ENCODE results near the gene NFKBIZ. TPM values are rescaled to one million over a fixed set of nuclear protein-coding genes. Genes with fewer than 3 reads are reported as not detected.

NFKBIZ gene
- total and polyA plus RNA-seq, 9 of the 15 experiments (the other 6 are each of a cell fraction or from before 2014, with no cell fraction given), result 1.2 to 13.7 (median 5.7) TPM

- TF ChIP-seq SRSF9 (IDR thresholded peaks at IDR 0.05; ENCODE audit: borderline replicate concordance, low read depth, low read length) (no peak), GTF2A2 (tag; IDR thresholded peaks at IDR 0.05) (no peak), FOXK1 (CRISPR knock-in tag; IDR thresholded peaks at IDR 0.05; ENCODE audit: borderline replicate concordance) (no peak), NCOA6 (IDR thresholded peaks at IDR 0.05) (no peak)
Observed at GRCh38 chr3:101851072-101851770, 1.9 kb downstream of the NFKBIZ start (continued).

- Histone ChIP-seq H3K79me2 (ENCODE audit: control insufficient read depth, insufficient read depth, low read length) (peaks cover 25% of the 10 kb centered on the region), H3K4me1 (replicated peaks in 1 of 2; ENCODE audit: control insufficient read depth in 2 of 2, insufficient read depth in 2 of 2, low read length in 2 of 2) (peaks cover 8 to 10% of the 10 kb centered on the region in 2 experiments; a peak in 3 of 5 replicates), H3K9me3 (replicated peaks; ENCODE audit: control insufficient read depth, insufficient read depth, low read depth, low read length) (no peaks in the 10 kb centered on the region), H3K27me3 (ENCODE audit: control insufficient read depth in 2 of 2, insufficient read depth in 2 of 2, low read length in 2 of 2) (no peaks in the 10 kb centered on the region), H2AFZ (ENCODE audit: low read depth, low read length) (no peak overlapping the region), H3K9ac (ENCODE audit: insufficient read depth in 1 of 2, low read depth in 2 of 2, low read length in 2 of 2) (peak overlapping the region in 1 of 2 experiments; percentile 82; a peak in 1 of 4 replicates), H4K20me1 (replicated peaks; ENCODE audit: control insufficient read depth, insufficient read depth, low read length) (peaks cover 6% of the 10 kb centered on the region; the same call in 1 of the 2 replicates), H3K36me3 (ENCODE audit: control insufficient read depth, insufficient read depth, low read length) (peaks cover 52% of the 10 kb centered on the region), H3K4me2 (ENCODE audit: insufficient read depth, low read length) (no peak overlapping the region), H3K27ac (ENCODE audit: extremely low read depth, low read depth, low read length) (no peak overlapping the region), H3K4me3 (no peak overlapping the region), H3K9me1 (ENCODE audit: control insufficient read depth, insufficient read depth, low read length) (no peaks in the 10 kb centered on the region)
- 75% methylated on average over 4 of the region's 6 CpGs for WGBS (ENCODE audit: insufficient coverage, low coverage, missing lambda C conversion rate)
- FAIRE-seq (no peak), DNase-seq (ENCODE audit: extremely low read depth in 1 of 4, low spot score in 3 of 4) (no peak), ATAC-seq (no peak)
- CTCF ChIA-PET (ENCODE audit: low intra/inter-chr PET ratio), result no interaction called here
- POLR2A ChIA-PET, result interaction anchor here (0.9 to 1.8 kb wide), 4 partner anchors 9 to 371 kb away, joined by 4 to 8 read pairs (median 6); no protein-coding TSS in a partner anchor
- no TSS peak for BruUV-seq (replicated peaks)
- intact Hi-C loops (cut with micrococcal nuclease) (loop anchor here (2.0 kb wide), 1 partner anchor 37 kb away; no protein-coding TSS in a partner anchor), in situ Hi-C loops (cut with MboI) (no loop called here)
- no peak for TF ChIP-seq RBBP5 (IDR thresholded peaks at IDR 0.05; ENCODE audit: borderline replicate concordance, insufficient read depth, low read length, poor library complexity, severe bottlenecking)
- no peak for TF ChIP-seq HIVEP1 (CRISPR knock-in tag; IDR thresholded peaks at IDR 0.05)
- TF ChIP-seq PREB (CRISPR knock-in tag; IDR thresholded peaks at IDR 0.05), result no peak
- TF ChIP-seq ZNF274 (IDR thresholded peaks at IDR 0.05; ENCODE audit: borderline replicate concordance, low read depth, low read length), result no peak
- no peak for TF ChIP-seq STAT5B (CRISPR knock-in tag; IDR thresholded peaks at IDR 0.05)
- no peak for TF ChIP-seq ZNF347 (CRISPR knock-in tag; IDR thresholded peaks at IDR 0.05; ENCODE audit: low read depth)
- no peak for TF ChIP-seq TCF7L2 (IDR thresholded peaks at IDR 0.05; ENCODE audit: low read depth, low read length)
- TF ChIP-seq HDAC6 (IDR thresholded peaks at IDR 0.05; ENCODE audit: low read depth, low read length), result no peak
- no peak for TF ChIP-seq ID3 (CRISPR knock-in tag; IDR thresholded peaks at IDR 0.05)
- no peak for TF ChIP-seq ID3 (tag; IDR thresholded peaks at IDR 0.05)
- no peak for TF ChIP-seq ZNF57 (CRISPR knock-in tag; IDR thresholded peaks at IDR 0.05)
- no peak for TF ChIP-seq LARP7 (IDR thresholded peaks at IDR 0.05)
- no peak for TF ChIP-seq KLF10 (CRISPR knock-in tag; IDR thresholded peaks at IDR 0.05)
- TF ChIP-seq FOXJ3 (CRISPR knock-in tag; IDR thresholded peaks at IDR 0.05), result no peak
- no peak for TF ChIP-seq HNRNPLL (IDR thresholded peaks at IDR 0.05; ENCODE audit: low read depth, low read length, poor library complexity, severe bottlenecking)
- TF ChIP-seq ZNF197 (CRISPR knock-in tag; IDR thresholded peaks at IDR 0.05; ENCODE audit: low read depth), result no peak
Observed at GRCh38 chr3:101851850-101852714, 2.8 kb downstream of the NFKBIZ start.
